K562 (cell line): ENCODE data around the gene LRRC1. TPM values are rescaled to one million over a fixed set of nuclear protein-coding genes. Genes with fewer than 3 reads are reported as not detected.

ENCODE experiments used
- ATAC-seq: fragments of 200-7000 bp; cut with Tn5 transposase; 3 replicates; pipeline ENCODE4 v1.9.1; 2020; ENCODE audit warnings: moderate library complexity
- BruUV-seq: library from RNA; stranded (reverse); fragments of 400-500 nt; replicated peaks from 2 replicates; lab custom pipeline; 2021; lab: Mats Ljungman, UMichigan
- CTCF ChIA-PET: fragments of 300-600 bp; formaldehyde crosslinking; extraction: SDS; loops from one replicate; lab custom pipeline; 2021; ENCODE audit warnings: low intra/inter-chr PET ratio; lab: Yijun Ruan, JAX
- POLR2A ChIA-PET: fragments of 300-600, 350-650 bp; sonication (Branson Sonifier 250); formaldehyde crosslinking; extraction: SDS; loops from one replicate; lab custom pipeline; 2021; ENCODE audit warnings: antibody characterized with exemption, inconsistent platforms; lab: Yijun Ruan, JAX
- DNase-seq, 4 experiments: peaks; one replicate each; pipeline versions ENCODE4 v3.0.0 to v3.0.0-alpha.2; 2011 to 2018; ENCODE audit warnings: low spot score in 3 of 4, mixed read lengths in 3 of 4; ENCODE audit errors: extremely low read depth in 1 of 4
- FAIRE-seq: peaks from 2 replicates; lab custom pipeline; 2011; peaks lifted over from hg19 to GRCh38; lab: Jason Lieb, UNC
- H2AFZ ChIP-seq: 2 replicates; pipeline ENCODE4 v1.6.0; 2011; ENCODE audit warnings: low read depth, low read length, control low read depth, inconsistent platforms
- H3K27ac ChIP-seq: fragments of 200-600 bp; 3 replicates; pipeline ENCODE4 v1.8.0; 2011; ENCODE audit warnings: low read depth, mild to moderate bottlenecking, control low read depth, inconsistent platforms, low read length, moderate library complexity, mixed read lengths; ENCODE audit errors: extremely low read depth
- H3K27me3 ChIP-seq, 2 experiments: fragments of 300-600 bp in 1 of 2; 2 replicates in 1 of 2; 3 replicates in 1 of 2; pipeline versions ENCODE4 v1.6.0 to v1.8.0; 2011; ENCODE audit warnings: inconsistent platforms in 2 of 2, low read length in 2 of 2, mild to moderate bottlenecking in 1 of 2, mixed read lengths in 1 of 2, moderate library complexity in 1 of 2; ENCODE audit not compliant: control insufficient read depth in 2 of 2, insufficient read depth in 2 of 2
- H3K36me3 ChIP-seq: fragments of 300-600 bp; 3 replicates; pipeline ENCODE4 v1.8.0; 2011; ENCODE audit warnings: mild to moderate bottlenecking, low read length, inconsistent platforms; ENCODE audit not compliant: control insufficient read depth, insufficient read depth
- H3K4me1 ChIP-seq, 2 experiments: fragments of 200-600 bp in 1 of 2; replicated peaks in 1 of 2; 2 replicates in 1 of 2; 3 replicates in 1 of 2; pipeline versions ENCODE4 v1.5.1 to v1.8.0; 2011; ENCODE audit warnings: inconsistent platforms in 2 of 2, low read length in 2 of 2, mild to moderate bottlenecking in 1 of 2, mixed read lengths in 1 of 2, moderate library complexity in 1 of 2; ENCODE audit not compliant: control insufficient read depth in 2 of 2, insufficient read depth in 2 of 2
- H3K4me2 ChIP-seq: 2 replicates; pipeline ENCODE4 v1.6.1; 2011; ENCODE audit warnings: low read length, control low read depth, inconsistent platforms, mixed read lengths; ENCODE audit not compliant: insufficient read depth
- H3K4me3 ChIP-seq: fragments of 200-600 bp; sonication (generic), shearing (Covaris generic); 2 replicates; pipeline ENCODE4 v1.5.1; 2016; ENCODE audit warnings: control low read depth, inconsistent platforms
- H3K79me2 ChIP-seq: fragments of 200-600 bp; 3 replicates; pipeline ENCODE4 v1.8.0; 2011; ENCODE audit warnings: low read length, inconsistent platforms; ENCODE audit not compliant: control insufficient read depth, insufficient read depth
- H3K9ac ChIP-seq, 2 experiments: 2 replicates each; pipeline versions ENCODE4 v1.6.0 to v1.6.1; 2011; ENCODE audit warnings: low read depth in 2 of 2, low read length in 2 of 2, control low read depth in 1 of 2, inconsistent platforms in 1 of 2, mild to moderate bottlenecking in 1 of 2, mixed read lengths in 1 of 2; ENCODE audit not compliant: insufficient read depth in 1 of 2
- H3K9me1 ChIP-seq: one replicate; pipeline ENCODE4 v1.6.0; 2011; ENCODE audit warnings: inconsistent platforms, mild to moderate bottlenecking, low read length, moderate library complexity; ENCODE audit not compliant: control insufficient read depth, insufficient read depth
- H3K9me3 ChIP-seq: replicated peaks from 2 replicates; pipeline ENCODE4 v1.5.1; 2011; ENCODE audit warnings: low read depth, low read length, inconsistent platforms; ENCODE audit not compliant: control insufficient read depth, insufficient read depth
- H4K20me1 ChIP-seq: replicated peaks from 2 replicates; pipeline ENCODE4 v1.6.1; 2011; ENCODE audit warnings: low read length, inconsistent platforms, mixed read lengths; ENCODE audit not compliant: control insufficient read depth, insufficient read depth
- BRF2 ChIP-seq: IDR thresholded peaks from 3 replicates; pipeline ENCODE4 v1.6.1; 2011; ENCODE audit warnings: borderline replicate concordance, mild to moderate bottlenecking; ENCODE audit not compliant: insufficient read length, insufficient read depth
- CBFA2T2 ChIP-seq: fragments of 450-650 bp; conservative IDR thresholded peaks from 2 replicates; pipeline ENCODE4 v1.6.1; 2017; ENCODE audit warnings: mild to moderate bottlenecking
- CBX5 ChIP-seq: IDR thresholded peaks from 2 replicates; pipeline ENCODE4 v1.6.1; 2014; ENCODE audit warnings: low read depth, borderline replicate concordance
- ETS2 ChIP-seq: IDR thresholded peaks from 2 replicates; pipeline ENCODE4 v1.6.1; 2016; ENCODE audit warnings: borderline replicate concordance, missing genetic modification characterization, mild to moderate bottlenecking, moderate library complexity, missing compliant biosample characterization; ENCODE audit not compliant: poor library complexity, severe bottlenecking
- MAZ ChIP-seq, 2 experiments: fragments of 450-650 bp in 1 of 2; sonication (generic) in 1 of 2; formaldehyde crosslinking; IDR thresholded peaks in 1 of 2; conservative IDR thresholded peaks in 1 of 2; 2 replicates each; pipeline versions ENCODE4 v1.4.0 to v1.5.0; 2020; ENCODE audit warnings: mild to moderate bottlenecking in 1 of 2, missing genetic modification reagents in 1 of 2
- WGBS: fragments of 100-300 bp; shearing (Covaris generic); methylation state at CpG from one replicate; pipeline ENCODE4 v1.1.6; 2016; ENCODE audit warnings: low coverage, mixed read lengths; ENCODE audit not compliant: insufficient coverage; ENCODE audit errors: missing lambda C conversion rate; 5-methylcytosine and 5-hydroxymethylcytosine counted together
- in situ Hi-C: fragments of 300-500 bp; cut with MboI; formaldehyde crosslinking; loops from 4 replicates; pipeline ENCODE4 v1.15.0; 2018; ENCODE audit warnings: inconsistent platforms, mixed read lengths
- intact Hi-C: fragments of 100-400 bp; cut with micrococcal nuclease; formaldehyde crosslinking; loops from 2 replicates; pipeline ENCODE4 v1.14.2; 2022
- polyA plus RNA-seq, 8 experiments: library from polyadenylated mRNA; depleted of rRNA in 4 of 8; stranded (reverse) in 5 of 8; unstranded in 3 of 8; fragments of >200 nt; fragmentation: Nextera tagmentation in 2 of 8; fragmentation: Illumina TruSeq in 1 of 8; extraction: Ambion mirVana in 2 of 8; extraction: Trizol in 1 of 8; gene quantifications; 2 replicates each; pipeline versions ENCODE4 v1.2.1 to v1.2.3, GENCODE V29; 2011 to 2014; ENCODE audit warnings: inconsistent platforms in 1 of 8, missing spikeins in 1 of 8
- total RNA-seq, 7 experiments: library from RNA; depleted of rRNA in 6 of 7; stranded (reverse); fragments of >200 nt in 6 of 7; fragmentation: Illumina TruSeq in 2 of 7; extraction: Trizol in 2 of 7; gene quantifications; 2 replicates each; pipeline versions ENCODE4 v1.2.1 to v1.2.3, GENCODE V29; 2011 to 2021; ENCODE audit warnings: low replicate concordance in 1 of 7
- TF ChIP-seq, protein P1 (sequence below), 2 experiments: fragments of 450-650 bp in 1 of 2; sonication (generic) in 1 of 2; formaldehyde crosslinking; conservative IDR thresholded peaks; 2 replicates each; pipeline versions ENCODE4 v1.4.0 to v1.8.1; 2020 to 2022; ENCODE audit warnings: mild to moderate bottlenecking in 1 of 2, missing genetic modification reagents in 1 of 2

Gene LRRC1
- total and polyA plus RNA-seq, 9 of the 15 experiments (the other 6 are each of a cell fraction or from before 2014, with no cell fraction given), result not detected

GRCh38 chr6:53811746-53812145 is 16.9 kb downstream of the LRRC1 start:
- no peak overlapping the region for H2AFZ ChIP-seq
- H3K4me2 ChIP-seq, result no peak overlapping the region
- ChIA-PET POLR2A (no interaction called here), CTCF (no interaction called here)
- no peaks in the 10 kb centered on the region for H3K36me3 ChIP-seq
- H3K9ac ChIP-seq, result no peak overlapping the region
- TF ChIP-seq, protein P1, sequence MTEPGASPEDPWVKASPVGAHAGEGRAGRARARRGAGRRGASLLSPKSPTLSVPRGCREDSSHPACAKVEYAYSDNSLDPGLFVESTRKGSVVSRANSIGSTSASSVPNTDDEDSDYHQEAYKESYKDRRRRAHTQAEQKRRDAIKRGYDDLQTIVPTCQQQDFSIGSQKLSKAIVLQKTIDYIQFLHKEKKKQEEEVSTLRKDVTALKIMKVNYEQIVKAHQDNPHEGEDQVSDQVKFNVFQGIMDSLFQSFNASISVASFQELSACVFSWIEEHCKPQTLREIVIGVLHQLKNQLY (CRISPR knock-in tag; conservative IDR thresholded peaks at IDR 0.05), result no peak
- TF ChIP-seq ETS2 (tag), result no peak
- no peak for TF ChIP-seq CBX5
- TF ChIP-seq CBFA2T2, result no peak
- TF ChIP-seq BRF2, result no peak
- TF ChIP-seq MAZ (CRISPR knock-in tag; conservative IDR thresholded peaks at IDR 0.05 in 1 of 2, IDR thresholded peaks at IDR 0.05 in 1 of 2), result no peak
- no peaks in the 10 kb centered on the region for H3K4me1 ChIP-seq
- no TSS peak for BruUV-seq
- ATAC-seq, result no peak
- no peak overlapping the region for H3K4me3 ChIP-seq
- H3K79me2 ChIP-seq, result no peaks in the 10 kb centered on the region
- FAIRE-seq, result no peak
- in situ Hi-C loops (no loop called here), intact Hi-C loops (no loop called here)
- no peaks in the 10 kb centered on the region for H3K27me3 ChIP-seq
- no peaks in the 10 kb centered on the region for H3K9me1 ChIP-seq
- H3K27ac ChIP-seq, result no peak overlapping the region
- no peaks in the 10 kb centered on the region for H3K9me3 ChIP-seq
- DNase-seq, result no peak
- no peaks in the 10 kb centered on the region for H4K20me1 ChIP-seq
- WGBS, result 0% methylated on average over 5 of the region's 5 CpGs
